Brain microvascular endothelial cell (primary cell): ENCODE measurements around the gene DNAH6.

ENCODE experiments used
- DNase-seq: peaks from one replicate; pipeline ENCODE4 v3.0.0-alpha.2; 2020
- H3K27ac ChIP-seq: fragments of 250-450 bp; sonication (Bioruptor Pico); 2 replicates; pipeline ENCODE4 v1.5.1; 2020; ENCODE audit warnings: mild to moderate bottlenecking, moderate library complexity
- H3K27me3 ChIP-seq: fragments of 250-450 bp; sonication (Bioruptor Pico); replicated peaks from 2 replicates; pipeline ENCODE4 v1.5.1; 2020; ENCODE audit warnings: mild to moderate bottlenecking
- H3K36me3 ChIP-seq: fragments of 250-450 bp; sonication (Bioruptor Pico); replicated peaks from 2 replicates; pipeline ENCODE4 v1.5.1; 2020; ENCODE audit warnings: mild to moderate bottlenecking
- H3K4me3 ChIP-seq: 2 replicates; pipeline ENCODE4 v1.5.1; 2011; ENCODE audit warnings: low read depth, mild to moderate bottlenecking, control low read depth, low read length, moderate library complexity
- in situ Hi-C: cut with HindIII; loops from 2 replicates; pipeline ENCODE4 v1.10.0; 2017; ENCODE audit warnings: low sequenced_read_pairs, low pct_ligation_motif_present
- TF ChIP-seq, protein P1 (sequence below): IDR thresholded peaks from 2 replicates; pipeline ENCODE4 v1.5.1; 2011; ENCODE audit warnings: low read depth, mild to moderate bottlenecking, moderate library complexity, low read length, control low read depth, inconsistent platforms; ENCODE audit errors: missing control alignments

Gene DNAH6

DNA sequence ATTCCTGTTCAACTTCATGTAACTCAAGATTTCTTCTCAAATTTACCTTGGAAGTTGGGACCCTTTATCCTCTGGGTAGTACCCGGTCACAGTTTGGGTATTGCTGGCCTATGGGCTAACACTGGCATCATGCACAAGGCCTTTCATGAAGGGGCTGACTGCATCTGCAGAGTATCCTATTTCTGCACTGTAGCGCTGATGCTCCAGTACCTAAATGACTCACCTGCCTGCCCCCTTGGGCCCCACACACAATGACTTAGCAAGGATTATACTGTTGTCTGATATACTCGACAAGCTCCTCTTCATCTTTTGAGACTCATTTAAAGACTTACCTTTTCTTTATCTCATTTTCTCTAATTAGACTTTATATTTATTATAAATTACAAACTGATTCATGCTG, 39.9 kb downstream of the DNAH6 start:
- Histone ChIP-seq H3K27me3 (no peaks in the 10 kb centered on the region), H3K27ac (no peak overlapping the region), H3K4me3 (no peak overlapping the region), H3K36me3 (no peaks in the 10 kb centered on the region)
- in situ Hi-C loops, result no loop called here
- TF ChIP-seq, protein P1, sequence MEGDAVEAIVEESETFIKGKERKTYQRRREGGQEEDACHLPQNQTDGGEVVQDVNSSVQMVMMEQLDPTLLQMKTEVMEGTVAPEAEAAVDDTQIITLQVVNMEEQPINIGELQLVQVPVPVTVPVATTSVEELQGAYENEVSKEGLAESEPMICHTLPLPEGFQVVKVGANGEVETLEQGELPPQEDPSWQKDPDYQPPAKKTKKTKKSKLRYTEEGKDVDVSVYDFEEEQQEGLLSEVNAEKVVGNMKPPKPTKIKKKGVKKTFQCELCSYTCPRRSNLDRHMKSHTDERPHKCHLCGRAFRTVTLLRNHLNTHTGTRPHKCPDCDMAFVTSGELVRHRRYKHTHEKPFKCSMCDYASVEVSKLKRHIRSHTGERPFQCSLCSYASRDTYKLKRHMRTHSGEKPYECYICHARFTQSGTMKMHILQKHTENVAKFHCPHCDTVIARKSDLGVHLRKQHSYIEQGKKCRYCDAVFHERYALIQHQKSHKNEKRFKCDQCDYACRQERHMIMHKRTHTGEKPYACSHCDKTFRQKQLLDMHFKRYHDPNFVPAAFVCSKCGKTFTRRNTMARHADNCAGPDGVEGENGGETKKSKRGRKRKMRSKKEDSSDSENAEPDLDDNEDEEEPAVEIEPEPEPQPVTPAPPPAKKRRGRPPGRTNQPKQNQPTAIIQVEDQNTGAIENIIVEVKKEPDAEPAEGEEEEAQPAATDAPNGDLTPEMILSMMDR, result no peak
- no peak for DNase-seq

DNA sequence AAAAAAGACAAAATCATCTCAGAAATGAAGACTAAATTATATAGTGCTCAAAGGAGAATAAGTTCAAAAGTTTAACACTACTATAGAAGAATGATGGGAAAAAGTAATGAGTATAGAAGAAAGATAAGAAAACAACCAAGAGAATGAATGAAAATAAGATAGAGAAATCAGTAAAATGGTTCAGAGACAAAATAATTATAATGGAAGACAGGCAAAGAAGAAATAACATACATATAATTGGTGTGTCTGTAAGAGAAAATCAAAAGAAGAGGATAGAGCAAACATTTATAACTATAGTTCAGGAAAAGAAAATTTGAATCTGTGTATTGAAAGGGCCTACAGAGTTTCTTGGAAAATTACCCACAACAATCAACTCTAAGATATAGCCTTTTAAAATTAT, 43.5 kb downstream of the DNAH6 start:
- no peak for DNase-seq
- Histone ChIP-seq H3K27ac (no peak overlapping the region), H3K36me3 (no peaks in the 10 kb centered on the region), H3K27me3 (no peaks in the 10 kb centered on the region), H3K4me3 (no peak overlapping the region)
- in situ Hi-C loops, result no loop called here
- TF ChIP-seq, protein P1, result no peak

DNA sequence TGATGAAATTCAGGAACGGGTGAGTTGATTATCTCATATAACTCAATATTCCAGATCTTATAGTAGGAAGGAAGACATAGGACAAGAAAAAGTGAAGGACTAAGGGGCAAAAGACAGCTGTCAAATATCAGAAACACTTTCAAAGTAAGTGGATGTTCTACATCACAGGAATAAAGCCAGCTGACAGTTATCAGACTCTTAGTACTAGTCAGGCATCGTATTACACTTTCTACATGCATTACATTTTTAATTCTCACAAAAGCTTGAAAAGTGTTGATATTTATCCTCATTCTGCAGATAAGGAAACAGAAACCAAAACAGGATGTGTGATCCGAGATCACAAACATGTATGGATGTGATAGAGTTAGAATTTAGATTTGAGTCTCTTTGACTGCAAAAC, 63.4 kb downstream of the DNAH6 start:
- no peak overlapping the region for H3K27ac ChIP-seq

DNA sequence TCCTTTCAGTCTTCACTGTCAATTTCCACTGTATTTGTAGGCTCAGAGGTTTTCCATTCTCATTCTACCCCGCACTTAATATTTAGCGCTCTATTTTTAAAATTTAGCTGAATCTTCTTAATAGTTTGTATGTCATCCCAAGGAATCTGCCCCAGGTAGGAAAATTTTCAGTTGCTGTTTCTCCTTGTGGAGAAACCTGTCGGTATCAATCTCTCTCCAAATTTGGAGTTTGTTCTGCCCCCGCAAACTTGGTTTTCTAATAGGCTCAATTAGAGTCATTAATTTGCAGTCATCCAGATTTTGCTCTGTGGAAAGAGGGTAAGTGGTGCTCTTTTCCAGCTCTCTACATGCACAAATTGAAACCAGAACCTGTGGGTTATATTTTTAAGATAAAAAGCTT, 87.6 kb downstream of the DNAH6 start:
- TF ChIP-seq, protein P1, result no peak
- Histone ChIP-seq H3K4me3 (no peak overlapping the region), H3K36me3 (no peaks in the 10 kb centered on the region), H3K27ac (no peak overlapping the region), H3K27me3 (no peaks in the 10 kb centered on the region)
- in situ Hi-C loops, result no loop called here
- DNase-seq, result no peak

More for the DNA sequence above, 63.4 kb downstream of the DNAH6 start:
- TF ChIP-seq, protein P1, result no peak
- in situ Hi-C loops, result no loop called here
- H3K4me3 ChIP-seq, result no peak overlapping the region
- DNase-seq, result no peak
- H3K27me3 ChIP-seq, result no peaks in the 10 kb centered on the region
- H3K36me3 ChIP-seq, result no peaks in the 10 kb centered on the region

DNA sequence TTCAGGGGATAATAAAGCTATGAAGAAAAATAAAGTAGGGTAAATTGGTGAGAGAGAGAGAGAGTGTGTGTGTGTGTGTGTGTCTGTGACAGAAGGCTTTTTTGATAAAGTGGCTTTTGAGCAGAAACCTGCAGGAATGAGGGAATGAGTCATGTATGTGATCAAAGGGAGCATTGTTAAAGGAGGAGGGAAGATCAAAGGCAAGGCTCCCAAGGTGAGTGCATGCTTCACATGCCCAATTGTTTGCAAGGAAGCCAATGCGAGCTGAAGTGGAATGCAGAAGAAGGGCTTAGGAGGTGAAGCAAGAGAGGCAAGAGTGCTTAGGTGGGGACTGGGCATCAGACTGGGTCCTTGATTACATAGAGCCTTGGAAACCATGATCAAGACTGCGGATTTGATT, 96.8 kb downstream of the DNAH6 start:
- H3K4me3 ChIP-seq, result no peak overlapping the region
- H3K27ac ChIP-seq, result no peak overlapping the region
- H3K27me3 ChIP-seq, result no peaks in the 10 kb centered on the region
- TF ChIP-seq, protein P1, result no peak
- no peak for DNase-seq
- in situ Hi-C loops, result no loop called here
- H3K36me3 ChIP-seq, result no peaks in the 10 kb centered on the region

DNA sequence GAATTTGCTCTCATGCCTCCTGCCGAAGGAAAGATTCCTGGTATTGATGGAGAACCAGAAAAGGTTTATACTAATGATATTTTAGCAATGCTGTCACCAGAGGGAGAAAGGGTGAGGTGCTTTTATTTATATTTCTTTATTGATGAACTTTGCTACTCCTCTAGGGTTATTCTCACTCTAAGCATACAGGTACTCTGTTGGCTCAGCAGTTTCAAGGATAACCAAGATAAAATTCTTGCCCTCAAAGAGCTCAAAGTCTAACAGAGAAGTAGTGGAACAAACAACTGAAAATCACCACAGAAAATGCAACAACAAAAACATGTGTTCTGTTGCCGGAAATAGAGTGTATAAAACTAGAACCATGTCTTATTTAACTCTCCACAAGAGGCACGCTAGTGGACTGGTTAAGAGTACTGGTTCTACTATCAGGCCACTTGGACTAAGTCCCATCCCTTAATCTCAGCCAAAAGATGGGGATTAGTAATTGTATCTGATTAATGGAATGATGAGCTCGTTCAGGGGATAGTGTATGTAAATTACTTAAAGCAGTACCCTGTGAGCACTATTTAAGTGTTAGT, 103.6 kb downstream of the DNAH6 start:
- H3K27ac ChIP-seq, result no peak overlapping the region
- TF ChIP-seq, protein P1, result no peak
- no peak for DNase-seq
- no peaks in the 10 kb centered on the region for H3K36me3 ChIP-seq
- H3K27me3 ChIP-seq, result no peaks in the 10 kb centered on the region
- in situ Hi-C loops, result no loop called here
- no peak overlapping the region for H3K4me3 ChIP-seq
